Measurements from ENCODE around the gene TIMP2.
"Not testable (repeated sequence)": the region's sequence is repeated elsewhere in the genome, so short reads cannot be mapped to it uniquely, and the experiment has no call there.

TIMP2 gene

DNA sequence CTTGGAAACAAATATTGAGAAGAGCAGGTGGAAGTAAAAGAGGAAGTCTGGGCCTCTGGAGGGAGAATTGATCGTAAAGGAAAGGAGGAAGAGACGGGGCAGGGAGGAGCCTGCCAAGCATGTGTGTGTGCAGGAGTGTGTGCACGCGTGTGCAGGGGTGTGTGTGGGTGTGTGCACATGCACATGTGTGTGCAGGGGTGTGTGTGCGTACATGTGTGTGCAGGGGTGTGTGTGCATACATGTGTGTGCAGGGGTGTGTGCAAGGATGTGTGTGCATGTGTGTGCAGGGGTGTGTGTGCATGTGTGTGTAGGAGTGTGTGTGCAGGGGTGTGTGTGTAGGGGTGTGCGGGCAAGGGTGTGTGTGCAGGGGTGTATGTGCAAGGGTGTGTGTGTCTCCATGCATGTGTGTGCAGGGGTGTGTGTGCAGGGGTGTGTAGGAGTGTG lies 32.2 kb downstream of the TIMP2 start:
- TF ChIP-seq, protein P1, sequence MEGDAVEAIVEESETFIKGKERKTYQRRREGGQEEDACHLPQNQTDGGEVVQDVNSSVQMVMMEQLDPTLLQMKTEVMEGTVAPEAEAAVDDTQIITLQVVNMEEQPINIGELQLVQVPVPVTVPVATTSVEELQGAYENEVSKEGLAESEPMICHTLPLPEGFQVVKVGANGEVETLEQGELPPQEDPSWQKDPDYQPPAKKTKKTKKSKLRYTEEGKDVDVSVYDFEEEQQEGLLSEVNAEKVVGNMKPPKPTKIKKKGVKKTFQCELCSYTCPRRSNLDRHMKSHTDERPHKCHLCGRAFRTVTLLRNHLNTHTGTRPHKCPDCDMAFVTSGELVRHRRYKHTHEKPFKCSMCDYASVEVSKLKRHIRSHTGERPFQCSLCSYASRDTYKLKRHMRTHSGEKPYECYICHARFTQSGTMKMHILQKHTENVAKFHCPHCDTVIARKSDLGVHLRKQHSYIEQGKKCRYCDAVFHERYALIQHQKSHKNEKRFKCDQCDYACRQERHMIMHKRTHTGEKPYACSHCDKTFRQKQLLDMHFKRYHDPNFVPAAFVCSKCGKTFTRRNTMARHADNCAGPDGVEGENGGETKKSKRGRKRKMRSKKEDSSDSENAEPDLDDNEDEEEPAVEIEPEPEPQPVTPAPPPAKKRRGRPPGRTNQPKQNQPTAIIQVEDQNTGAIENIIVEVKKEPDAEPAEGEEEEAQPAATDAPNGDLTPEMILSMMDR (IDR thresholded peaks at IDR 0.05; ENCODE audit: low read length, missing control alignments), result no peak
- no peak for DNase-seq (ENCODE audit: low read depth)
- no peak overlapping the region for H3K4me3 ChIP-seq (replicated peaks; ENCODE audit: low read depth, low read length)

GRCh38 chr17:78892520-78892919 lies 32.7 kb downstream of the TIMP2 start:
- DNase-seq (ENCODE audit: low read depth), result no peak
- TF ChIP-seq, protein P1 (IDR thresholded peaks at IDR 0.05; ENCODE audit: low read length, missing control alignments), result no peak
- no peak overlapping the region for H3K4me3 ChIP-seq (replicated peaks; ENCODE audit: low read depth, low read length)

DNA sequence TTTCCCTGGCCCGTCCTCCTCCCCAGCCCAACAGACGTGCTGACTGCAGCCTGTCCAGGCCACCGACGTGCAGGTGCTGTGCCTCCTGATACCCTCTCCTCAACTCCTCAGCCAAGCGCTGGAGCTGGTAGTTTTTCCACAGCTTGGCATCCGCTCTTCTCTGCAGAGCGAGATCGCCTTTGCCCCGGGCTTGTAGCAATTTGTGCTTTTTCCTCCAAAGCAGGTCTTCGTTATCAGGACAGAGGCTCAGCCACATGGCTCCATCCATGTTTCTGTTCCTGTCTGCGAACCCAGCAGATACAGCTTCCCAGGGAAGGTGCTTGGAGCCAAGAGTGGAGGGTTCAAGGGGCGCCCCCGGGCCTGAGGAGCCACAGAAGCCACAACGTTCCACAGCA lies 33.1 kb downstream of the TIMP2 start:
- TF ChIP-seq, protein P1 (IDR thresholded peaks at IDR 0.05; ENCODE audit: low read length, missing control alignments), result no peak
- DNase-seq (ENCODE audit: low read depth), result no peak
- H3K4me3 ChIP-seq (replicated peaks; ENCODE audit: low read depth, low read length), result no peak overlapping the region

GRCh38 chr17:78891406-78892061 lies 33.7 kb downstream of the TIMP2 start:
- TF ChIP-seq, protein P1 (IDR thresholded peaks at IDR 0.05; ENCODE audit: low read length, missing control alignments), result no peak
- DNase-seq (ENCODE audit: low read depth), result no peak
- H3K4me3 ChIP-seq (replicated peaks; ENCODE audit: low read depth, low read length), result no peak overlapping the region

DNA sequence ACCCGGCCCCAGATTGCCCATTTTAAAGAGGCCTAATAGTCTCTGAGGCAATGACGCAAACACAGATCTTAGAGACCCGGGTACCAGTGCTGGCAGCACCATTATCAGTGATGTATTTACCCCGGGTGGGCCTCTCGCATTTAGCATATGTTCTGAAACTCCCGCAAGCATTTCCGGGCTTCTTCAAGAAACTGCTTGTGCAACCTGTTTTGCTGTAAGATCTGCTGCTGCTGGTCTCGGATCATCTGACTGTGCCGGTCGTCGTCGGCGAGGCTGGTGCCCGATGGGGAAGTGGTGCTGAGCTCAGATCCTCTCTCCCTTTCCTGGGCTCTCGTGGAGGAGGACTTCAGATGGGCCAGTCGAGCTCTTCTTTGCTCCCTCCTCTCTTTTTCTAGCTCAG lies 34.7 kb downstream of the TIMP2 start:
- H3K4me3 ChIP-seq (replicated peaks; ENCODE audit: low read depth, low read length), result no peak overlapping the region
- DNase-seq (ENCODE audit: low read depth), result no peak
- TF ChIP-seq, protein P1 (IDR thresholded peaks at IDR 0.05; ENCODE audit: low read length, missing control alignments), result no peak

DNA sequence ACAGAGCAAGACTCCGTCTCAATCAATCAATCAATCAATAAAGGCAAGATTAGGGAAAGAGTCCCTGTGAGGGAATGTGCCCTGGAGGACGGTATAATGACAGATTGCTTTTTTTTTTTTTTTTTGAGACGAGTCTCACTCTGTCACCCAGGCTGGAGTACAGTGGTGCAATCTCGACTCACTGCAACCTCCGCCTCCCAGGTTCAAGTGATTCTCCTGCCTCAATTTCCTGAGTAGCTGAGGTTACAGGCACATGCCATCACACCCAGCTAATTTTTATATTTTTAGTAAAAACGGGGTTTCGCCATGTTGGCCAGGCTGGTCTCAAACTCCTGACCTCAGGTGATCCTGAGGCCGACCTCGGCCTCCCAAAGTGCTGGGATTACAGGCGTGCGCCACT lies 35.1 kb downstream of the TIMP2 start:
- not testable (repeated sequence) for H3K4me3 ChIP-seq (replicated peaks; ENCODE audit: low read depth, low read length); DNase-seq (ENCODE audit: low read depth)

DNA sequence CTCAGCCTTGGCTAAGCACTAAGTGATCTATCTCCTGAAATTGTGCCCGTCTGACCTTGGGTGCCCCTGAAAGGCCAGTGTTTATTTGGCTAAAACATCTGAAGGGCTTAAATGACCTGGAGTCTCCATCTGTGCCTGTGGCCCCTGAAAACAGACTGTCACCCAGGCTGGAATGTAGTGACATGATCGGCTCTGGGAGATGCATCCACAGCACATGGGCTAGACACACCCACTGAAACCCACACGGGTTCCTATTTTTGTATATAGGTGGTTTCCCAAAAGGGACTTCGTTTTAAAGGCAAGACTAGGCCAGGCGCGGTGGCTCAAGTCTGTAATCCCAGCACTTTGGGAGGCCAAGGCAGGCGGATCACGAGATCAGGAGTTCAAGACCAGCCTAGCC lies 35.7 kb downstream of the TIMP2 start:
- no peak overlapping the region for H3K4me3 ChIP-seq (replicated peaks; ENCODE audit: low read depth, low read length)
- TF ChIP-seq, protein P1 (IDR thresholded peaks at IDR 0.05; ENCODE audit: low read length, missing control alignments), result no peak
- DNase-seq (ENCODE audit: low read depth), result no peak

Data from fibroblast of pulmonary artery (primary cell).